Uterus (tissue), 2 donors: ENCODE results near the gene CYB561.

ENCODE experiments used
- POLR2A ChIP-seq, 2 donors: fragments of 450-650 bp; IDR thresholded peaks; one replicate each; pipeline ENCODE4 v1.6.1; 2016; ENCODE audit warnings: antibody characterized with exemption in 2 of 2, mild to moderate bottlenecking in 1 of 2, moderate library complexity in 1 of 2
- TF ChIP-seq, protein P1 (sequence below), 4 experiments: fragments of 200-600 bp in 2 of 4; fragments of 450-650 bp in 2 of 4; sonication (generic) in 2 of 4; IDR thresholded peaks; one replicate each; pipeline ENCODE4 v1.5.1; 2016 to 2019; ENCODE audit warnings: antibody characterized with exemption in 4 of 4, mild to moderate bottlenecking in 2 of 4, moderate library complexity in 1 of 4

DNA sequence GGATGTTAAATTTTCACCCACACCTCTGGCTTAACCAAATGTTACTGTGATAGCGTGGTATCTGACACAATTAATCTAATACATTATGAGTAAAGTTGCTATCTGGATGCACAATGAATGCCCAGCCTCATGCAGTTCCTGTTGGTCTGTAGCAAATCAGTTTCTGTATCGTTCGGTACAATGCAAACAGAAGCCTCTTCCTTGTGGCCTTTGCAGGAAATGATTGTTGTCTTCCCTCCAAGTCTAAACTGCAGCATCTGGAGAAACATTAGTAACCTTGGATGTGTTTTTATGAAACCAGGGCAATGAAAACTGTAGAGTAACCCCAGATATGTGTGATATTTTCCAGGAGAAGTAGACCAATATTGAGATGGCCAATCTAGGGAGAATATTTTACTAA, 46.8 kb downstream of the CYB561 start:
- TF ChIP-seq, protein P1, sequence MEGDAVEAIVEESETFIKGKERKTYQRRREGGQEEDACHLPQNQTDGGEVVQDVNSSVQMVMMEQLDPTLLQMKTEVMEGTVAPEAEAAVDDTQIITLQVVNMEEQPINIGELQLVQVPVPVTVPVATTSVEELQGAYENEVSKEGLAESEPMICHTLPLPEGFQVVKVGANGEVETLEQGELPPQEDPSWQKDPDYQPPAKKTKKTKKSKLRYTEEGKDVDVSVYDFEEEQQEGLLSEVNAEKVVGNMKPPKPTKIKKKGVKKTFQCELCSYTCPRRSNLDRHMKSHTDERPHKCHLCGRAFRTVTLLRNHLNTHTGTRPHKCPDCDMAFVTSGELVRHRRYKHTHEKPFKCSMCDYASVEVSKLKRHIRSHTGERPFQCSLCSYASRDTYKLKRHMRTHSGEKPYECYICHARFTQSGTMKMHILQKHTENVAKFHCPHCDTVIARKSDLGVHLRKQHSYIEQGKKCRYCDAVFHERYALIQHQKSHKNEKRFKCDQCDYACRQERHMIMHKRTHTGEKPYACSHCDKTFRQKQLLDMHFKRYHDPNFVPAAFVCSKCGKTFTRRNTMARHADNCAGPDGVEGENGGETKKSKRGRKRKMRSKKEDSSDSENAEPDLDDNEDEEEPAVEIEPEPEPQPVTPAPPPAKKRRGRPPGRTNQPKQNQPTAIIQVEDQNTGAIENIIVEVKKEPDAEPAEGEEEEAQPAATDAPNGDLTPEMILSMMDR (IDR thresholded peaks at IDR 0.05) = no peak
- TF ChIP-seq POLR2A (IDR thresholded peaks at IDR 0.05) = no peak
